NCI-H1694 (cell line): Measurements from ENCODE around the gene IFITM2.
"Not testable (repeated sequence)": the region's sequence is repeated elsewhere in the genome, so short reads cannot be mapped to it uniquely, and the experiment has no call there.

ENCODE experiments used
- DNase-seq: peaks from one replicate; lab custom pipeline; 2025; lab: John Stamatoyannopoulos, UW

The IFITM2 gene

GRCh38 chr11:342328-342727, 34.7 kb downstream of the IFITM2 start:
- no peak for DNase-seq

GRCh38 chr11:344836-345578, 37.4 kb downstream of the IFITM2 start:
- DNase-seq = no peak

GRCh38 chr11:346529-346928, 38.9 kb downstream of the IFITM2 start:
- DNase-seq = no peak

- DNase-seq = not testable (repeated sequence)
Observed at GRCh38 chr11:349270-349954, 41.8 kb downstream of the IFITM2 start.

GRCh38 chr11:350033-350722, 42.6 kb downstream of the IFITM2 start:
- not testable (repeated sequence) for DNase-seq

- no peak for DNase-seq
Observed at GRCh38 chr11:350723-351255, 43.2 kb downstream of the IFITM2 start.

- DNase-seq = no peak
Observed at GRCh38 chr11:351411-351810, 43.8 kb downstream of the IFITM2 start.

GRCh38 chr11:352456-353031, 44.9 kb downstream of the IFITM2 start:
- DNase-seq = no peak

GRCh38 chr11:353179-353873, 45.7 kb downstream of the IFITM2 start:
- DNase-seq = no peak

GRCh38 chr11:355581-356458, 48.2 kb downstream of the IFITM2 start:
- peak; percentile 55 for DNase-seq

GRCh38 chr11:356610-357009, 49.0 kb downstream of the IFITM2 start:
- no peak for DNase-seq

- no peak for DNase-seq
Observed at GRCh38 chr11:357582-357981, 50.0 kb downstream of the IFITM2 start.

- DNase-seq = no peak
Observed at GRCh38 chr11:358129-358800, 50.6 kb downstream of the IFITM2 start.
